CD14-positive monocyte (primary cell): ENCODE data around the gene TRABD2B. TPM values are rescaled to one million over a fixed set of nuclear protein-coding genes. Genes with fewer than 3 reads are reported as not detected.

ENCODE experiments used
- DNase-seq, 3 donors: peaks; one replicate each; pipeline ENCODE4 v3.0.0-alpha.2; 2011 to 2022
- H2AFZ ChIP-seq: 2 replicates; pipeline ENCODE4 v1.6.0; 2012; ENCODE audit warnings: mild to moderate bottlenecking, low read depth, low read length, inconsistent platforms; ENCODE audit not compliant: insufficient read depth, poor library complexity, severe bottlenecking
- H3K27ac ChIP-seq, 2 donors: 1 replicate in 1 of 2; 2 replicates in 1 of 2; pipeline ENCODE4 v1.5.1; 2012 to 2013; ENCODE audit warnings: low read length in 2 of 2, control low read depth in 1 of 2, inconsistent platforms in 1 of 2, low read depth in 1 of 2, mild to moderate bottlenecking in 1 of 2
- H3K27me3 ChIP-seq, 2 donors: one replicate each; pipeline versions ENCODE4 v1.6.0 to v1.6.1; 2011 to 2013; ENCODE audit warnings: low read length in 2 of 2; ENCODE audit not compliant: control insufficient read depth in 2 of 2, insufficient read depth in 2 of 2
- H3K36me3 ChIP-seq, 2 donors: replicated peaks in 1 of 2; 1 replicate in 1 of 2; 2 replicates in 1 of 2; pipeline versions ENCODE4 v1.5.1 to v1.6.1; 2012 to 2013; ENCODE audit warnings: low read length in 2 of 2, control low read depth in 1 of 2, inconsistent platforms in 1 of 2, mild to moderate bottlenecking in 1 of 2; ENCODE audit not compliant: insufficient read depth in 2 of 2, control insufficient read depth in 1 of 2
- H3K4me1 ChIP-seq, 2 donors: 1 replicate in 1 of 2; 2 replicates in 1 of 2; pipeline versions ENCODE4 v1.5.1 to v1.6.1; 2012 to 2013; ENCODE audit warnings: low read length in 2 of 2, control low read depth in 1 of 2, inconsistent platforms in 1 of 2, mild to moderate bottlenecking in 1 of 2, moderate library complexity in 1 of 2; ENCODE audit not compliant: insufficient read depth in 2 of 2, control insufficient read depth in 1 of 2
- H3K4me2 ChIP-seq: replicated peaks from 2 replicates; pipeline ENCODE3; 2012; ENCODE audit warnings: low read length, moderate library complexity, mild to moderate bottlenecking; ENCODE audit not compliant: poor library complexity, severe bottlenecking; ENCODE audit errors: extremely low read depth
- H3K4me3 ChIP-seq, 3 experiments: fragments of 200-600 bp in 1 of 3; sonication (generic) in 1 of 3; replicated peaks in 1 of 3; 1 replicate in 2 of 3; 2 replicates in 1 of 3; pipeline ENCODE4 v1.5.1; 2011 to 2013; ENCODE audit warnings: low read length in 3 of 3, mild to moderate bottlenecking in 3 of 3, control low read depth in 2 of 3, low read depth in 2 of 3, inconsistent platforms in 1 of 3, moderate library complexity in 1 of 3
- H3K79me2 ChIP-seq: 2 replicates; pipeline ENCODE4 v1.6.0; 2012; ENCODE audit warnings: mild to moderate bottlenecking, control low read depth, inconsistent platforms, low read length, moderate library complexity; ENCODE audit not compliant: insufficient read depth
- H3K9ac ChIP-seq: 2 replicates; pipeline ENCODE4 v1.6.0; 2017; ENCODE audit warnings: low read length, mild to moderate bottlenecking; ENCODE audit not compliant: insufficient read depth, poor library complexity, severe bottlenecking
- H3K9me3 ChIP-seq, 2 donors: replicated peaks in 1 of 2; 1 replicate in 1 of 2; 2 replicates in 1 of 2; pipeline versions ENCODE4 v1.5.1 to v1.6.1; 2012 to 2013; ENCODE audit warnings: low read length in 2 of 2, control low read depth in 1 of 2; ENCODE audit not compliant: control insufficient read depth in 1 of 2, insufficient read depth in 1 of 2
- H4K20me1 ChIP-seq: 2 replicates; pipeline ENCODE4 v1.6.0; 2012; ENCODE audit warnings: mild to moderate bottlenecking, low read length, control low read depth, moderate library complexity; ENCODE audit not compliant: insufficient read depth
- H3K27ac Mint-ChIP-seq, 7 donors: one replicate each; pipeline ENCODE4 v1.8.0; 2020; ENCODE audit warnings: mild to moderate bottlenecking in 7 of 7, mixed read lengths in 7 of 7, moderate library complexity in 6 of 7, inconsistent platforms in 2 of 7
- H3K27me3 Mint-ChIP-seq, 3 donors: one replicate each; pipeline ENCODE4 v1.8.0; 2021 to 2022; ENCODE audit warnings: low read depth in 3 of 3, mild to moderate bottlenecking in 3 of 3, mixed read lengths in 3 of 3, moderate library complexity in 3 of 3, inconsistent platforms in 1 of 3
- H3K36me3 Mint-ChIP-seq, 2 donors: one replicate each; pipeline ENCODE4 v1.8.0; 2020; ENCODE audit warnings: mixed read lengths in 2 of 2, inconsistent platforms in 1 of 2, mild to moderate bottlenecking in 1 of 2
- H3K4me1 Mint-ChIP-seq: one replicate; pipeline ENCODE4 v1.8.0; 2020; ENCODE audit warnings: mild to moderate bottlenecking, mixed read lengths
- H3K4me3 Mint-ChIP-seq, 2 donors: one replicate each; pipeline ENCODE4 v1.8.0; 2020; ENCODE audit warnings: mild to moderate bottlenecking in 2 of 2, mixed read lengths in 2 of 2, moderate library complexity in 1 of 2
- H3K9me3 Mint-ChIP-seq, 7 donors: one replicate each; pipeline ENCODE4 v1.8.0; 2020 to 2022; ENCODE audit warnings: mixed read lengths in 7 of 7, mild to moderate bottlenecking in 6 of 7, moderate library complexity in 6 of 7, inconsistent platforms in 2 of 7
- CTCF ChIP-seq: fragments of 200-600 bp; IDR thresholded peaks from one replicate; pipeline ENCODE4 v1.8.0; 2022; ENCODE audit warnings: antibody characterized with exemption, mild to moderate bottlenecking
- WGBS: methylation state at CpG from one replicate; pipeline ENCODE4 v1.1.5; 2013; ENCODE audit warnings: missing lambda C conversion rate; ENCODE audit not compliant: insufficient coverage; 5-methylcytosine and 5-hydroxymethylcytosine counted together
- intact Hi-C, 2 donors: fragments of 100-400 bp; cut with micrococcal nuclease; formaldehyde crosslinking; loops; one replicate each; pipeline versions ENCODE4 v1.15.0 to v1.15.1; 2023
- polyA plus RNA-seq, 3 donors: library from polyadenylated mRNA; depleted of rRNA in 1 of 3; unstranded in 2 of 3; stranded (reverse) in 1 of 3; fragments of 300-500 nt in 2 of 3; fragments of >200 nt in 1 of 3; fragmentation: Illumina TruSeq in 2 of 3; gene quantifications; 1 replicate in 2 of 3; 2 replicates in 1 of 3; pipeline ENCODE4 v1.2.3, GENCODE V29; 2012 to 2021

TRABD2B gene
- polyA plus RNA-seq, 3 donors, result not detected

- no peak for DNase-seq
- H3K36me3 ChIP-seq, result no peaks in the 10 kb centered on the region
- H3K9me3 Mint-ChIP-seq, result no peaks in the 10 kb centered on the region
- no peaks in the 10 kb centered on the region for H4K20me1 ChIP-seq
- H3K79me2 ChIP-seq, result no peaks in the 10 kb centered on the region
- no peak overlapping the region for H3K4me3 ChIP-seq
- H3K4me1 ChIP-seq, result no peaks in the 10 kb centered on the region
- peaks cover 1 to 18% (median 5%) of the 10 kb centered on the region in 3 donors for H3K27me3 Mint-ChIP-seq
- TF ChIP-seq CTCF, result no peak
- no peaks in the 10 kb centered on the region for H3K4me1 Mint-ChIP-seq
- no peak overlapping the region for H3K9ac ChIP-seq
- H3K36me3 Mint-ChIP-seq, result no peaks in the 10 kb centered on the region
- H3K27me3 ChIP-seq, result no peaks in the 10 kb centered on the region
- WGBS, result 95% methylated on average over 8 of the region's 11 CpGs
- H3K4me2 ChIP-seq, result no peak overlapping the region
- intact Hi-C loops, result no loop called here
- H3K9me3 ChIP-seq, result no peaks in the 10 kb centered on the region
- H3K27ac ChIP-seq, result no peak overlapping the region
- H2AFZ ChIP-seq, result no peak overlapping the region
- no peak overlapping the region for H3K4me3 Mint-ChIP-seq
- H3K27ac Mint-ChIP-seq, result no peak overlapping the region
Observed at GRCh38 chr1:47767741-47768100, 229.5 kb downstream of the TRABD2B start.

GRCh38 chr1:47766832-47767740 is 230.1 kb downstream of the TRABD2B start:
- Histone ChIP-seq H2AFZ (no peak overlapping the region), H3K4me2 (no peak overlapping the region), H3K27ac (no peak overlapping the region), H3K27me3 (no peaks in the 10 kb centered on the region), H3K9ac (no peak overlapping the region), H3K79me2 (no peaks in the 10 kb centered on the region), H3K4me1 (no peaks in the 10 kb centered on the region), H3K36me3 (no peaks in the 10 kb centered on the region), H3K4me3 (no peak overlapping the region), H3K9me3 (no peaks in the 10 kb centered on the region), H4K20me1 (no peaks in the 10 kb centered on the region)
- Mint-ChIP-seq H3K9me3 (no peaks in the 10 kb centered on the region), H3K4me3 (no peak overlapping the region), H3K27me3 (peaks cover 2 to 17% (median 5%) of the 10 kb centered on the region in 3 donors), H3K36me3 (no peaks in the 10 kb centered on the region), H3K4me1 (no peaks in the 10 kb centered on the region), H3K27ac (peak overlapping the region in 1 of 7 donors; percentile 1)
- 84% methylated on average over 12 of the region's 12 CpGs for WGBS
- TF ChIP-seq CTCF, result no peak
- no peak for DNase-seq
- intact Hi-C loops, result no loop called here
